Activated CD4-positive, alpha-beta T cell treated with anti-CD3 and anti-CD28 coated beads for 4 hours (primary cell): ENCODE measurements around the gene INHBE.
"Not testable (repeated sequence)": the region's sequence is repeated elsewhere in the genome, so short reads cannot be mapped to it uniquely, and the experiment has no call there.

Experiments used
- DNase-seq, 2 donors: peaks; one replicate each; pipeline ENCODE4 v3.0.0-alpha.2; 2020

INHBE gene

GRCh38 chr12:57500213-57500612 lies 45.1 kb downstream of the INHBE start:
- no peak for DNase-seq

DNA sequence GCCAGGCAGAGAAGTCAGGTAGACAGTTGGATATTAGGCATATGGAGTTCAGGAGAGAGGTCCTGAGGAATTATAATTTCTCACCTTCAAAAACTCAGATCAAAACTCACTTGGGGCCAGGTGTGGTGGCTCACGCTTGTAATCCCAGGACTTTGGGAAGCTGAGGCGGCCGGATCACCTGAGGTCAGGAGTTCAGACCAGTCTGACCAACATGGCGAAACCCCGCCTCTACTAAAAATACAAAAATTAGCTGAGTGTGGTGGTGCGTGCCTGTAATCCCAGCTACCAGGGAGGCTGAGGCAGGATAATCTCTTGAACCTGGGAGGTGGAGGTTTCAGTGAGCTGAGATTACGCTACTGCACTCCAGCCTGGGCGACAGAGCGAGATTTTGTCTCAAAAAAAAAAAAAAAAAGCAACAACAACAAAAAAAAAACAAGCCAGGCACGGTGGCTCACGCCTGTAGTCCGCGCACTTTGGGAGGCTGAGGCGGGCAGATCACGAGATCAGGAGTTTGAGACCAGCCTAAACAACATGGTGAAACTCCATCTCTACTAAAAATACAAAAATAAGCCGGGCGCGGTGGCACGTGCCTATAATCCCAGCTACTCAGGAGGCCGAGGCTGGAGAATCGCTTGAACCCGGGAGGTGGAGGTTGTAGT lies 47.3 kb downstream of the INHBE start:
- not testable (repeated sequence) for DNase-seq

DNA sequence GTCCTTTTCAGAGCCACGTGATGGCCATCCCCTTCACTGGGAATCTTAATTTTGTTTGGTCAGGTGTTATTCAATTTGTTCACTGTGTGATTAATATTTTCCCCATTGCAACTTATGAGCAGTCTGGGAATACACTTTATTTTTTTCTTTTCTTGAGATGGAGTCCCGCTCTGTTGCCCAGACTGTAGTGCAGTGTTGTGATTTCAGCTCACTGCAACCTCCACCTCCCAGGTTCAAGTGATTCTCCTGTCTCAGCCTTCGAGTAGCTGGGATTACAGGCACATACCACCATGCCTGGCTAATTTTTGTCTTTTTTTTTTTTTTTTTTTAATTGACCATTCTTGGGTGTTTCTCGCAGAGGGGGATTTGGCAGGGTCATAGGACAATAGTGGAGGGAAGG lies 51.4 kb downstream of the INHBE start:
- not testable (repeated sequence) for DNase-seq
